Keratinocyte (primary cell): ENCODE data around the gene NCKAP5. TPM values are rescaled to one million over a fixed set of nuclear protein-coding genes. Genes with fewer than 3 reads are reported as not detected.

Source experiments
- DNase-seq: peaks from one replicate; pipeline ENCODE4 v3.0.0-alpha.2; 2011; ENCODE audit warnings: low read depth, missing footprints, low spot score
- FAIRE-seq: peaks from 2 replicates; lab custom pipeline; 2011; peaks lifted over from hg19 to GRCh38; lab: Jason Lieb, UNC
- H2AFZ ChIP-seq: 2 replicates; pipeline ENCODE4 v1.6.0; 2012; ENCODE audit warnings: low read length, control low read depth, inconsistent platforms; ENCODE audit not compliant: control insufficient read depth
- H3K27ac ChIP-seq: 2 replicates; pipeline ENCODE4 v1.5.1; 2011; ENCODE audit warnings: low read length; ENCODE audit not compliant: control insufficient read depth, insufficient read depth
- H3K27me3 ChIP-seq: 3 replicates; pipeline ENCODE4 v1.6.0; 2011; ENCODE audit warnings: low read length; ENCODE audit not compliant: control insufficient read depth, insufficient read depth; ENCODE audit errors: extremely low read depth
- H3K36me3 ChIP-seq, 2 experiments: 2 replicates in 1 of 2; 3 replicates in 1 of 2; pipeline ENCODE4 v1.5.1; 2011; ENCODE audit warnings: low read length in 2 of 2, mild to moderate bottlenecking in 1 of 2; ENCODE audit not compliant: control insufficient read depth in 2 of 2, insufficient read depth in 2 of 2; ENCODE audit errors: extremely low read depth in 1 of 2
- H3K4me1 ChIP-seq: 3 replicates; pipeline ENCODE4 v1.5.1; 2011; ENCODE audit warnings: low read length; ENCODE audit not compliant: control insufficient read depth, insufficient read depth; ENCODE audit errors: extremely low read depth
- H3K4me2 ChIP-seq: 3 replicates; pipeline ENCODE4 v1.6.0; 2011; ENCODE audit warnings: low read depth, low read length; ENCODE audit not compliant: control insufficient read depth, insufficient read depth; ENCODE audit errors: extremely low read depth
- H3K4me3 ChIP-seq, 3 experiments: fragments of 200-600 bp in 1 of 3; sonication (generic) in 1 of 3; 2 replicates in 2 of 3; 3 replicates in 1 of 3; pipeline ENCODE4 v1.5.1; 2011 to 2016; ENCODE audit warnings: low read length in 3 of 3, mild to moderate bottlenecking in 3 of 3, control low read depth in 2 of 3, inconsistent platforms in 1 of 3, low read depth in 1 of 3, mixed read lengths in 1 of 3, mixed run types in 1 of 3, moderate library complexity in 1 of 3; ENCODE audit not compliant: control insufficient read depth in 2 of 3, insufficient read depth in 2 of 3; ENCODE audit errors: extremely low read depth in 1 of 3
- H3K79me2 ChIP-seq: 2 replicates; pipeline ENCODE4 v1.6.0; 2012; ENCODE audit warnings: low read length; ENCODE audit not compliant: control insufficient read depth, insufficient read depth
- H3K9ac ChIP-seq: 3 replicates; pipeline ENCODE4 v1.6.0; 2011; ENCODE audit warnings: low read length; ENCODE audit not compliant: control insufficient read depth, insufficient read depth; ENCODE audit errors: extremely low read depth
- H3K9me1 ChIP-seq: 3 replicates; pipeline ENCODE4 v1.6.0; 2011; ENCODE audit warnings: low read length; ENCODE audit not compliant: control insufficient read depth, insufficient read depth; ENCODE audit errors: extremely low read depth
- H3K9me3 ChIP-seq: 2 replicates; pipeline ENCODE4 v1.5.1; 2012; ENCODE audit warnings: low read depth, low read length; ENCODE audit not compliant: control insufficient read depth
- H4K20me1 ChIP-seq: 3 replicates; pipeline ENCODE4 v1.6.0; 2011; ENCODE audit warnings: low read length; ENCODE audit not compliant: control insufficient read depth, insufficient read depth; ENCODE audit errors: extremely low read depth
- CTCF ChIP-seq, 3 experiments: IDR thresholded peaks in 1 of 3; conservative IDR thresholded peaks in 1 of 3; optimal IDR thresholded peaks in 1 of 3; 2 replicates in 2 of 3; 3 replicates in 1 of 3; pipeline versions ENCODE3 to v1.5.1; 2011; ENCODE audit warnings: low read length in 3 of 3, mild to moderate bottlenecking in 3 of 3, moderate library complexity in 2 of 3, control low read depth in 1 of 3, inconsistent platforms in 1 of 3; ENCODE audit not compliant: insufficient read depth in 2 of 3; ENCODE audit errors: extremely low read depth in 1 of 3
- EZH2 ChIP-seq: IDR thresholded peaks from one replicate; pipeline ENCODE4 v1.6.1; 2012; ENCODE audit warnings: inconsistent platforms, mild to moderate bottlenecking, low read length, moderate library complexity
- dilution Hi-C: fragments of 300-500 bp; cut with MboI; formaldehyde crosslinking; loops from one replicate; pipeline ENCODE4 v1.7.0; 2020; ENCODE audit warnings: low sequenced_read_pairs; ENCODE audit not compliant: extremely low pct_ligation_motif_present
- polyA plus RNA-seq, 5 experiments: library from polyadenylated mRNA; depleted of rRNA in 3 of 5; stranded (reverse) in 3 of 5; stranded (forward) in 1 of 5; unstranded in 1 of 5; fragments of >200 nt; gene quantifications; 1 replicate in 1 of 5; 2 replicates in 3 of 5; 3 replicates in 1 of 5; pipeline versions ENCODE4 v1.2.1 to v1.2.3, GENCODE V29; 2011 to 2012; ENCODE audit warnings: missing spikeins in 2 of 5, low read depth in 1 of 5, low replicate concordance in 1 of 5

Gene NCKAP5
- polyA plus RNA-seq, 1 donor (not counting 4 experiments of a cell fraction or from before 2014, with no cell fraction given) = 3.6 TPM

GRCh38 chr2:133452583-133452982, 115.7 kb downstream of the NCKAP5 start:
- no peaks in the 10 kb centered on the region for H4K20me1 ChIP-seq
- H2AFZ ChIP-seq = no peak overlapping the region
- peak overlapping the region; percentile 19 for H3K9ac ChIP-seq
- H3K27ac ChIP-seq = peak overlapping the region; percentile 64
- FAIRE-seq (peak; percentile 89), DNase-seq (peak; percentile 84)
- H3K9me3 ChIP-seq = no peaks in the 10 kb centered on the region
- TF ChIP-seq CTCF (optimal IDR thresholded peaks at IDR 0.05 in 1 of 3, IDR thresholded peaks at IDR 0.05 in 1 of 3, conservative IDR thresholded peaks at IDR 0.05 in 1 of 3; ENCODE audit: extremely low read depth in 1 of 3, insufficient read depth in 2 of 3, low read length in 3 of 3) (no peak), EZH2 (no peak)
- H3K4me3 ChIP-seq = no peak overlapping the region
- no peaks in the 10 kb centered on the region for H3K36me3 ChIP-seq
- H3K79me2 ChIP-seq = no peaks in the 10 kb centered on the region
- H3K27me3 ChIP-seq = no peaks in the 10 kb centered on the region
- dilution Hi-C loops = no loop called here
- H3K4me1 ChIP-seq = peaks cover 12% of the 10 kb centered on the region
- peak overlapping the region; percentile 49 for H3K4me2 ChIP-seq
- no peaks in the 10 kb centered on the region for H3K9me1 ChIP-seq

- Histone ChIP-seq H3K4me2 (peak overlapping the region; percentile 49), H3K27ac (peak overlapping the region; percentile 64), H3K9me3 (no peaks in the 10 kb centered on the region), H3K27me3 (no peaks in the 10 kb centered on the region), H3K4me3 (no peak overlapping the region), H3K4me1 (peaks cover 12% of the 10 kb centered on the region), H3K79me2 (no peaks in the 10 kb centered on the region), H3K9ac (peak overlapping the region; percentile 19), H3K9me1 (no peaks in the 10 kb centered on the region), H4K20me1 (no peaks in the 10 kb centered on the region), H2AFZ (no peak overlapping the region), H3K36me3 (no peaks in the 10 kb centered on the region)
- DNase-seq (no peak), FAIRE-seq (no peak)
- TF ChIP-seq CTCF (optimal IDR thresholded peaks at IDR 0.05 in 1 of 3, IDR thresholded peaks at IDR 0.05 in 1 of 3, conservative IDR thresholded peaks at IDR 0.05 in 1 of 3; ENCODE audit: extremely low read depth in 1 of 3, insufficient read depth in 2 of 3, low read length in 3 of 3) (no peak), EZH2 (no peak)
- dilution Hi-C loops = no loop called here
Observed at GRCh38 chr2:133452146-133452545, 116.1 kb downstream of the NCKAP5 start.
